ENCODE measurements around the gene STARD4.

The STARD4 gene

DNA sequence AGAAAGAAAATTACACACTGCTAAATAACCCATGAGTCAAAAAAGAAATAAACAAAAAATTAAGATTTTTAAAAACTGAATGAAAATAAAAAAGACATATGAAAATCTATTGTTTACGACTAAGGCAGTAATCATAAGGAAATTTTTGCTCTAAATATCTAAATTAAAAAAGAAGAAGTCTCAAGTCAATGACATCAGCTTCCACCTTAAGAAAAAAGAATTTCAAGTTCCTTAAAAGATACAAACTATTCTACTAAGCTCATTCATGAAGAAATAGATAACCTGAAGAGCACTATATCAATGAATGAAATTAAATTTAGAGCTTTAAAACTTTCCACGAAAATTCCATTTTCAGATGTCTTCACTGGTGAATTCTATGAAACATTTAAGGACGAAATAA lies 15.7 kb upstream of the STARD4 start:
- DNase-seq (ENCODE audit: low spot score): no peak

- DNase-seq (ENCODE audit: low spot score): no peak
Measured at GRCh38 chr5:111520908-111521307, 8.6 kb upstream of the STARD4 start.

DNA sequence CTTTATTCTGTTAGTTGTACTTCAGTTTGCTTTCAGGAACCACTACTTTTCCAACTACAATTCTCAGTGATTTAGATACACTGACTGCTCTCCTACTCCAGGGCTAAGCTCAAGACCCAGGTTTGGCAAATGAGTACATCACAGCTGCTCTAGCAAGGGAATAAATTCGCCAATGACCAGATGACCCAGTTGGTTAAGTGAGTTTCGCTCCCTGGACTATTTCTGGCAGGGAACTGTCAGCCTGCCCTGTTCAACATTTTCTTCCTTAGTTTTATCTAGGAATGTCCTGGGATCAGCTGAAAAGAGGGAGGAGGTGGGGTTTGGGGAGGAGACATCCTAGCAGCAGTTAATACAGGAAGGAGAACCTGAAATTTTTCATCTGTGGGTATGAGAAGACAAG lies 6.4 kb upstream of the STARD4 start:
- no peak for DNase-seq (ENCODE audit: low spot score)

DNA sequence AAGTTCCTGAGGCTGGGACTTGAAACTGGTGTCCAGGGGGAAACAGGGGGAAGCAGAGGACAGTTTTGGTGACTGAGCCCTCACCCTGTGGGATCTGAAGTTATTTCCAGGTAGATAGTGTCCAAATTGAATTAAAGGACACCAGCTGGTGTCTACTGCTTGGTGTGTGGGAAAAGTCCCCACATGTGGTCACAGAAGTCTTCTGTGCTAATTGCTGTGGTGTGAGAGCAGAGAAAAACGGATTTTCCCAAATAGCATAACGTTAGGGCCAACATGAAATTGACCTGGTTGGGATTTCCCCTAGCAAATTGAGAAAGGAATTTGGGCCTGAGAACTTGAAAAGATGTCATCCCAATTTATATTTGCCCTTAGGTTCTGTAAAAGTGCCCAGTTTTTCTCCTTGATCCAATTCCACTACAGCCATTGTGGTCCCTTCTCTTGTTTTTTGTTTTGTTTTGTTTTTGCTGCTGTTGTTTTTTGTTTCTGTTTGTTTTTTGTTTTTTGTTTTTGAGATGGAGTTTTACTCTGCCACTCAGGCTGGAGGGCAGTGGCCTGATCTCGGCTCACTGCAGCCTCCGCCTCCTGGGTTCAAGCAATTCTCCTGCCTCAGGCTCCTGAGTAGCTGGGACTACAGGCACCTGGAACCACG lies 5.6 kb upstream of the STARD4 start:
- DNase-seq (ENCODE audit: low spot score): no peak

- DNase-seq (ENCODE audit: low spot score): no peak
Measured at GRCh38 chr5:111514087-111514486, 1.8 kb upstream of the STARD4 start.

DNA sequence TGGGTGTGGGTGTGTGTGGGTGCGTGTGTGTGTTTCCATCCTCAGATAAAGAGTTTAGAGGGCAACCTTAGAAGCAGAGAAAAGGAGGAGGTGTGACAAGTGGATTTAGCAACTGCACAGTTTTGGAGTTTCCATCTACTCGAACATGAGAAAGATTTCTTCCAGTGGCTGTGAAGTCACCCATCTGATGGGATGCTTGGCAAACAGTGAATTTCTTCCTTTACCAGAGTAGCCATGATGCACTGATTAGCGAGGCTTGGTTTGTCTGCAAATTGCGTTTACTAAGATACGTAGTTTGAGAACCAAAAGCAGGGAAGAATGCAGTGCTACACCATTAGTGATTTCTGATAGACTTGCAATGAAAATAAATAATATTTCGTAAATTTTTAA lies 791 bp upstream of the STARD4 start:
- DNase-seq (ENCODE audit: low spot score): no peak

- DNase-seq (ENCODE audit: low spot score): no peak
Measured at GRCh38 chr5:111511831-111512374, 432 bp downstream of the STARD4 start.

- no peak for DNase-seq (ENCODE audit: low spot score)
Measured at GRCh38 chr5:111511174-111511830, 1.0 kb downstream of the STARD4 start.

DNA sequence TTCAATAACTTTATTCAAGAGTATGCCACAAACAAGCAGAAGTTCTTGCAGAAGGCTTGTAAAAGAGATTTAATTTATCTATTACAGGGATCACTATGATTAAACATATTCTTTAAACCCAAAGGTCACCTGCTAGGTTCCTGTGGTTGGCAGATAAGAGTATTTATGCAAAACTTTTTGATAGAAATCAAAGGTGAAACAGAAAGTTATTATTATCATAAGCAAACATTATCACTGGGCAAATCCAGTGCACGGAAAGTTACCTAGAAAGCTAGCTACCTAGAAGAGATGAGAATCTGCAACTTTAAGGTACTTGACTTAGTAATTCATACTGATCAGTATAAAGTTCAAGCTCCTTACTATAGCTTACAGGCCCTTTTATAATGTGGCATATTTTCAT lies 3.2 kb downstream of the STARD4 start:
- DNase-seq (ENCODE audit: low spot score): no peak

DNA sequence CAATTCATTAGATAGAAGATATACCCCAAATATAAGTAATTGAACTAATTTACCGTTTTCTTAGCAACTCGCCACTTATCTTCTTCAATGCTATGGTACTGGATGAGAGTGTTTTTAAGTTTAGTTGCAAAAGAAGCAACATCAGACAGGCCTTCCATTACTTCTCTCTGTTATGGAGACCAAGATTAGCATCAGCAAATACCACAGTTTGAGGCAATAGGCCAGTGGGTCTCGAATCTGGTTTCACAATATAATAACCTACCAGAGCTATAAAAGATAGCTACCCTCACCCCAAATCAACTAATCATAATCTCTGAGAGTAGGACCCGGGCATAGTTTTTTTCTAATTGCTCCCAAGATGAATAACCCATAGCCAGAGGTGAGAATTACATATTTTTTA lies 5.1 kb downstream of the STARD4 start:
- no peak for DNase-seq (ENCODE audit: low spot score)

GRCh38 chr5:111505096-111505495 lies 7.2 kb downstream of the STARD4 start:
- DNase-seq (ENCODE audit: low spot score): no peak

DNA sequence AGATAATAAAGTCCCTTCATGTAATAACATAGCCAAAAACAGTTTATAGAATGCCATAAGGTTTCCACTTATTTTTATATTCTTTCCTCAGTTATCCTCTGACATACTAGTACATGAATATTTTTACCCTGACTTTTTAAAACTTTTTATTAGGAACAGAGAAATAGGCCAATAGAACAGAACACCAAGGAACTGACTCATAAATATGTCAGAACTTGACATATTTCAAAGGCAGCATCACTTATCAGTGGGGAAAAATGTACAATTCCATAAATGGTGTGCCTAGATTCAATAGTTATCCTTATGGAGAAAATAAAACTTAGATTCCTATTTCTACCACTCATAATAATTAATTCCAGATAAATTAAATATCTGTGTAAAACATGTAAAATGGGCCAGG lies 9.4 kb downstream of the STARD4 start:
- no peak for DNase-seq (ENCODE audit: low spot score)

GRCh38 chr5:111498346-111498745 lies 14.0 kb downstream of the STARD4 start:
- no peak for DNase-seq (ENCODE audit: low spot score)

DNA sequence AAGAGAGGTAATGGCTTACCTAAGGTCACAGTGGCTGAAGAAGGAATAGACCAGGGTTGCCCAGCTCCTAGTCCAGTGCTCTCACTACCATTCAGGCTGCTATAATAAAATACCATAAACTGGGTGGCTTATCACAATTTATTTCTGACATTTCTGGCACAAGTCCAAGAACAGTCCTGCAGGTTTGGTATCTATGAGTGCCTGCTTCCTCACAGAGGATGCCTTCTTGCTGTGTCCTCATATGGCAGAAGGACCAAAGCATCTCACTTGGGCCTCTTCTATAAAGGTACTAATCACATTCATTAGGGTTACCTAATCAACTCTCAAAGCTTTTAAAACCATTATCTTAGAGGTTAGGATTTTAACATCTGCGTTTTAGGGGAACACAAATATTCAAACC lies 17.2 kb downstream of the STARD4 start:
- DNase-seq (ENCODE audit: low spot score): no peak

GRCh38 chr5:111494355-111494999 lies 17.9 kb downstream of the STARD4 start:
- DNase-seq (ENCODE audit: low spot score): no peak

GRCh38 chr5:111493031-111493430 lies 19.3 kb downstream of the STARD4 start:
- no peak for DNase-seq (ENCODE audit: low spot score)

- DNase-seq (ENCODE audit: low spot score): no peak
Measured at GRCh38 chr5:111488353-111488752, 24.0 kb downstream of the STARD4 start.

GRCh38 chr5:111486926-111487325 lies 25.4 kb downstream of the STARD4 start:
- DNase-seq (ENCODE audit: low spot score): no peak

- no peak for DNase-seq (ENCODE audit: low spot score)
Measured at GRCh38 chr5:111486055-111486454, 26.3 kb downstream of the STARD4 start.

DNA sequence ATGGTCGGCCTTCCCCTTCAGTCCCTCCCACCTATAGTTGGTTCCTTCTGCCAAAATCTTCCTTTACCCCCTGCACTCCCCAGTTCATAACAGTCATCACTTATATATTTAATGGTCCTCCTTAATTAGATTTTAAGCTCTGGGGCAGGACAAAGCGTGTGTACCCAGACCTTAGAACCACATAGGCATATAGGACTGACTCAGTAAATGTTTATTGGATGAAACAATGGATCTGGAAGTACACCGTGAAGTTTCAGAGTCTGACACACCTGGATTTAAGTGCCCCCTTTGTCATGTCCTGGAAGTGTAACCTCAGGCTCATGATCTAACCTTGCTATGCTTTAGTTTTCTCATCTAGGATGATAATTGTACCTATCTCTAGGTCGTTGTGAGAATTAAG lies 32.0 kb downstream of the STARD4 start:
- no peak for DNase-seq (ENCODE audit: low spot score)

GRCh38 chr5:111478898-111479297 lies 33.4 kb downstream of the STARD4 start:
- no peak for DNase-seq (ENCODE audit: low spot score)

DNA sequence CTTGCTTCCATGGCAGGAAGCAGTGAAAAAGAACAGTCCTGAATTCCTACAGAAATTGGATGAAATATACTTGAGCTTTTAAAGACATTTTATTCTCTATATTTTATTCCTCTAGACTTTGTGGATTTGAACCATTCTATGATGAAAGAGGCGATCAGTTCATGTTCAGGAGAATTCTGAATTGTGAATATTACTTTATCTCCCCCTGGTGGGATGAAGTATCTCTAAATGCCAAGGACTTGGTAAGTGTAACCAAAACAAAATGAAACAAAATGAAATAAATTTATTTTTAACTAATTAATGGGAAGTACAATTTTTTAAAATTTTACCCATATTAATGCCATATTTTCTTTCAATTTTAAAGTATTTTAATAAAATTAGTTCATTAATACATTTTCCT lies 34.1 kb downstream of the STARD4 start:
- DNase-seq (ENCODE audit: low spot score): no peak

GRCh38 chr5:111472579-111472978 lies 39.8 kb downstream of the STARD4 start:
- no peak for DNase-seq (ENCODE audit: low spot score)
